HEK293 (cell line): ENCODE data around the gene CDK10.

Experiments
- CTCF ChIA-PET: fragments of 350-600 bp; formaldehyde crosslinking; extraction: SDS; loops from one replicate; lab custom pipeline; 2021; ENCODE audit warnings: antibody characterized with exemption; lab: Yijun Ruan, JAX
- POLR2A ChIA-PET: fragments of 300-600 bp; formaldehyde crosslinking; extraction: SDS; loops from one replicate; lab custom pipeline; 2020; ENCODE audit warnings: antibody characterized with exemption, inconsistent platforms; lab: Yijun Ruan, JAX
- H3K27ac ChIP-seq: fragments of 200-500 bp; sonication (Bioruptor generic); 2 replicates; pipeline ENCODE4 v1.5.1; 2014; ENCODE audit warnings: low read depth, low read length, control low read depth, inconsistent platforms; ENCODE audit errors: extremely low read depth
- H3K36me3 ChIP-seq, 2 experiments: fragments of 200-500 bp in 1 of 2; sonication (Bioruptor generic) in 1 of 2; 1 replicate in 1 of 2; 2 replicates in 1 of 2; pipeline ENCODE4 v1.5.1; 2014 to 2017; ENCODE audit warnings: inconsistent platforms in 2 of 2, low read length in 2 of 2; ENCODE audit not compliant: control insufficient read depth in 2 of 2, insufficient read depth in 1 of 2
- H3K4me1 ChIP-seq: fragments of 200-500 bp; sonication (Bioruptor generic); 2 replicates; pipeline ENCODE4 v1.5.1; 2014; ENCODE audit warnings: mild to moderate bottlenecking, low read length, inconsistent platforms; ENCODE audit not compliant: control insufficient read depth, insufficient read depth
- H3K4me3 ChIP-seq: 2 replicates; pipeline ENCODE4 v1.5.1; 2011; ENCODE audit warnings: low read depth, mild to moderate bottlenecking, control low read depth, low read length, moderate library complexity
- H3K9me3 ChIP-seq: fragments of 200-500 bp; sonication (Bioruptor generic); 2 replicates; pipeline ENCODE4 v1.5.1; 2014; ENCODE audit warnings: low read depth, low read length, inconsistent platforms; ENCODE audit not compliant: control insufficient read depth, insufficient read depth
- GLIS1 ChIP-seq: fragments of 450-650 bp; formaldehyde crosslinking; IDR thresholded peaks from 2 replicates; pipeline ENCODE4 v1.5.1; 2016; ENCODE audit warnings: missing biosample characterization, missing genetic modification characterization
- HIC1 ChIP-seq: fragments of 450-650 bp; formaldehyde crosslinking; IDR thresholded peaks from 2 replicates; pipeline ENCODE4 v1.5.1; 2016; ENCODE audit warnings: missing biosample characterization, missing genetic modification characterization
- KLF10 ChIP-seq: fragments of 450-650 bp; IDR thresholded peaks from 2 replicates; pipeline ENCODE4 v1.5.1; 2018; ENCODE audit warnings: missing biosample characterization, mild to moderate bottlenecking, missing genetic modification characterization
- MYNN ChIP-seq: fragments of 450-650 bp; formaldehyde crosslinking; IDR thresholded peaks from 2 replicates; pipeline ENCODE4 v1.5.1; 2016; ENCODE audit warnings: missing biosample characterization, missing genetic modification characterization, borderline replicate concordance
- SETDB1 ChIP-seq: IDR thresholded peaks from one replicate; pipeline ENCODE4 v1.6.1; 2017; ENCODE audit warnings: mild to moderate bottlenecking, low read length, moderate library complexity, mixed read lengths; ENCODE audit not compliant: insufficient read length
- TCF7L2 ChIP-seq: IDR thresholded peaks from 2 replicates; pipeline ENCODE4 v1.6.1; 2011; ENCODE audit warnings: low read depth, mild to moderate bottlenecking, inconsistent platforms, low read length, moderate library complexity, borderline replicate concordance
- TRIM28 ChIP-seq: IDR thresholded peaks from 2 replicates; pipeline ENCODE4 v1.6.1; 2011; ENCODE audit warnings: low read length, control low read depth, borderline replicate concordance
- ZBTB17 ChIP-seq: fragments of 450-650 bp; formaldehyde crosslinking; IDR thresholded peaks from 2 replicates; pipeline ENCODE4 v1.5.1; 2016; ENCODE audit warnings: missing biosample characterization, missing genetic modification characterization
- ZIC2 ChIP-seq: fragments of 450-650 bp; formaldehyde crosslinking; IDR thresholded peaks from 2 replicates; pipeline ENCODE4 v1.5.1; 2016; ENCODE audit warnings: missing biosample characterization, missing genetic modification characterization
- ZNF112 ChIP-seq: fragments of 450-650 bp; formaldehyde crosslinking; IDR thresholded peaks from 2 replicates; pipeline ENCODE4 v1.5.0; 2017; ENCODE audit warnings: missing biosample characterization, missing genetic modification characterization
- ZNF138 ChIP-seq: fragments of 450-650 bp; formaldehyde crosslinking; IDR thresholded peaks from 2 replicates; pipeline ENCODE4 v1.5.1; 2016; ENCODE audit warnings: missing biosample characterization, missing genetic modification characterization, borderline replicate concordance
- ZNF16 ChIP-seq: fragments of 450-650 bp; formaldehyde crosslinking; IDR thresholded peaks from 2 replicates; pipeline ENCODE4 v1.5.1; 2016; ENCODE audit warnings: low read depth, missing biosample characterization, missing genetic modification characterization
- ZNF449 ChIP-seq: fragments of 450-650 bp; formaldehyde crosslinking; IDR thresholded peaks from 2 replicates; pipeline ENCODE4 v1.5.1; 2017; ENCODE audit warnings: missing biosample characterization, mild to moderate bottlenecking, missing genetic modification characterization, moderate library complexity
- ZNF621 ChIP-seq: fragments of 450-650 bp; formaldehyde crosslinking; IDR thresholded peaks from 2 replicates; pipeline ENCODE4 v1.5.1; 2017; ENCODE audit warnings: missing biosample characterization, missing genetic modification characterization
- ZNF701 ChIP-seq: fragments of 450-650 bp; formaldehyde crosslinking; IDR thresholded peaks from 2 replicates; pipeline ENCODE4 v1.5.1; 2016; ENCODE audit warnings: missing biosample characterization, missing genetic modification characterization
- ZSCAN4 ChIP-seq: fragments of 450-650 bp; formaldehyde crosslinking; IDR thresholded peaks from 2 replicates; pipeline ENCODE4 v1.5.1; 2017; ENCODE audit warnings: missing biosample characterization, missing genetic modification characterization

CDK10 gene

GRCh38 chr16:89732142-89732917 lies 45.8 kb downstream of the CDK10 start:
- Histone ChIP-seq H3K36me3 (peaks cover 31 to 93% of the 10 kb centered on the region in 2 experiments; a peak in 2 of 3 replicates), H3K4me3 (no peak overlapping the region)
- ChIA-PET CTCF (interaction anchor here (0.5 kb wide), 2 partner anchors 563 to 634 kb away, joined by 4 to 5 read pairs; no protein-coding TSS in a partner anchor), POLR2A (interaction anchor here (0.9 to 1.3 kb wide), 2 partner anchors 26 to 32 kb away, joined by 4 read pairs; no protein-coding TSS in a partner anchor)
- TF ChIP-seq ZIC2 (tag by site-specific recombination), result no peak; the same call in 1 of the 2 replicates
- TF ChIP-seq HIC1 (tag by site-specific recombination), result 0 out of 2 replicates have a peak, but pooled peaks have one; percentile 34
- TF ChIP-seq, all 188 proteins: peak for 1
- Histone ChIP-seq H3K27ac (peak overlapping the region; percentile 12; the same call in 1 of the 2 replicates), H3K4me1 (no peaks in the 10 kb centered on the region), H3K9me3 (no peaks in the 10 kb centered on the region)

- H3K4me1 ChIP-seq, result no peaks in the 10 kb centered on the region
- ChIA-PET POLR2A (no interaction called here), CTCF (interaction anchor here (0.9 to 1.8 kb wide), 2 partner anchors 27 to 128 kb away, joined by 3 to 7 read pairs; no protein-coding TSS in a partner anchor)
- H3K4me3 ChIP-seq, result no peak overlapping the region
- H3K9me3 ChIP-seq, result no peaks in the 10 kb centered on the region
- H3K36me3 ChIP-seq, result peaks cover 32 to 93% of the 10 kb centered on the region in 2 experiments; a peak in 2 of 3 replicates
- TF ChIP-seq KLF10 (tag by site-specific recombination) (no peak), SETDB1 (no peak), ZNF112 (tag by site-specific recombination) (no peak), ZNF621 (tag by site-specific recombination) (no peak), TRIM28 (no peak), ZNF449 (tag by site-specific recombination) (no peak), ZSCAN4 (tag by site-specific recombination) (no peak), TCF7L2 (no peak), MYNN (tag by site-specific recombination) (no peak), ZNF16 (tag by site-specific recombination) (no peak), ZBTB17 (tag by site-specific recombination) (no peak), ZNF701 (tag by site-specific recombination) (no peak), ZNF138 (tag by site-specific recombination) (no peak)
- no peak overlapping the region for H3K27ac ChIP-seq
Observed at GRCh38 chr16:89732918-89733242, 46.4 kb downstream of the CDK10 start.

- ChIA-PET CTCF (interaction anchor here (0.9 to 1.8 kb wide), 2 partner anchors 27 to 128 kb away, joined by 3 to 7 read pairs; no protein-coding TSS in a partner anchor), POLR2A (interaction anchor here (1.1 kb wide), 1 partner anchor 32 kb away, joined by 8 read pairs; the partner anchor contains the start of gene SPATA2L)
- Histone ChIP-seq H3K4me3 (no peak overlapping the region), H3K27ac (no peak overlapping the region), H3K4me1 (no peaks in the 10 kb centered on the region), H3K9me3 (no peaks in the 10 kb centered on the region), H3K36me3 (peaks cover 28 to 96% of the 10 kb centered on the region in 2 experiments; a peak in 2 of 3 replicates)
- TF ChIP-seq GLIS1, result 0 out of 2 replicates have a peak, but pooled peaks have one; percentile 29
- TF ChIP-seq TRIM28, result no peak
Observed at GRCh38 chr16:89733322-89733721, 46.8 kb downstream of the CDK10 start.
